ENCODE data around the gene CSK. TPM values are rescaled to one million over a fixed set of nuclear protein-coding genes. Genes with fewer than 3 reads are reported as not detected.

The CSK gene
- total and polyA plus RNA-seq, 2 experiments from 2014 or later, result 16.9 to 19.1 TPM

- Histone ChIP-seq H3K27ac (peak overlapping the region; percentile 43), H2AFZ (no peak overlapping the region), H3K36me3 (replicated peaks; ENCODE audit: insufficient read depth, low read depth) (no peaks in the 10 kb centered on the region), H3K9me2 (replicated peaks; ENCODE audit: insufficient read depth) (no peaks in the 10 kb centered on the region), H3K9me3 (ENCODE audit: low read depth) (no peaks in the 10 kb centered on the region), H3K4me2 (no peak overlapping the region), H4K20me1 (ENCODE audit: insufficient read depth, poor library complexity, severe bottlenecking) (peaks cover 17% of the 10 kb centered on the region), H3K79me2 (peaks cover 15% of the 10 kb centered on the region), H3K27me3 (no peaks in the 10 kb centered on the region), H3K4me3 (no peak overlapping the region), H3K4me1 (ENCODE audit: insufficient read depth) (no peaks in the 10 kb centered on the region)
- WGBS (ENCODE audit: low lambda C conversion rate, missing lambda C conversion rate), result 62% methylated on average over 17 of the region's 18 CpGs
- TF ChIP-seq EZH2phosphoT487 (IDR thresholded peaks at IDR 0.05; ENCODE audit: low read depth, severe bottlenecking, unreplicated experiment) (no peak), EZH2 (IDR thresholded peaks at IDR 0.05; ENCODE audit: borderline replicate concordance) (no peak)
- TF ChIP-seq, protein P1, sequence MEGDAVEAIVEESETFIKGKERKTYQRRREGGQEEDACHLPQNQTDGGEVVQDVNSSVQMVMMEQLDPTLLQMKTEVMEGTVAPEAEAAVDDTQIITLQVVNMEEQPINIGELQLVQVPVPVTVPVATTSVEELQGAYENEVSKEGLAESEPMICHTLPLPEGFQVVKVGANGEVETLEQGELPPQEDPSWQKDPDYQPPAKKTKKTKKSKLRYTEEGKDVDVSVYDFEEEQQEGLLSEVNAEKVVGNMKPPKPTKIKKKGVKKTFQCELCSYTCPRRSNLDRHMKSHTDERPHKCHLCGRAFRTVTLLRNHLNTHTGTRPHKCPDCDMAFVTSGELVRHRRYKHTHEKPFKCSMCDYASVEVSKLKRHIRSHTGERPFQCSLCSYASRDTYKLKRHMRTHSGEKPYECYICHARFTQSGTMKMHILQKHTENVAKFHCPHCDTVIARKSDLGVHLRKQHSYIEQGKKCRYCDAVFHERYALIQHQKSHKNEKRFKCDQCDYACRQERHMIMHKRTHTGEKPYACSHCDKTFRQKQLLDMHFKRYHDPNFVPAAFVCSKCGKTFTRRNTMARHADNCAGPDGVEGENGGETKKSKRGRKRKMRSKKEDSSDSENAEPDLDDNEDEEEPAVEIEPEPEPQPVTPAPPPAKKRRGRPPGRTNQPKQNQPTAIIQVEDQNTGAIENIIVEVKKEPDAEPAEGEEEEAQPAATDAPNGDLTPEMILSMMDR (IDR thresholded peaks at IDR 0.05; ENCODE audit: poor library complexity), result peak; percentile 80
- peak; percentile 77 for DNase-seq (ENCODE audit: low spot score)
Measured at GRCh38 chr15:74799856-74800558, 18.1 kb downstream of the CSK start.

GRCh38 chr15:74800559-74801094, 18.7 kb downstream of the CSK start:
- no peak overlapping the region for H3K4me2 ChIP-seq
- H3K27me3 ChIP-seq, result no peaks in the 10 kb centered on the region
- H4K20me1 ChIP-seq (ENCODE audit: insufficient read depth, poor library complexity, severe bottlenecking), result peaks cover 11% of the 10 kb centered on the region
- peaks cover 10% of the 10 kb centered on the region for H3K79me2 ChIP-seq
- DNase-seq (ENCODE audit: low spot score), result no peak
- TF ChIP-seq, protein P1 (IDR thresholded peaks at IDR 0.05; ENCODE audit: poor library complexity), result no peak
- TF ChIP-seq EZH2 (IDR thresholded peaks at IDR 0.05; ENCODE audit: borderline replicate concordance) (no peak), EZH2phosphoT487 (IDR thresholded peaks at IDR 0.05; ENCODE audit: low read depth, severe bottlenecking, unreplicated experiment) (no peak)
- no peak overlapping the region for H3K4me3 ChIP-seq
- no peaks in the 10 kb centered on the region for H3K36me3 ChIP-seq (replicated peaks; ENCODE audit: insufficient read depth, low read depth)
- H3K4me1 ChIP-seq (ENCODE audit: insufficient read depth), result no peaks in the 10 kb centered on the region
- H3K27ac ChIP-seq, result no peak overlapping the region
- H2AFZ ChIP-seq, result no peak overlapping the region
- WGBS (ENCODE audit: low lambda C conversion rate, missing lambda C conversion rate), result 95% methylated on average over 17 of the region's 20 CpGs
- no peaks in the 10 kb centered on the region for H3K9me2 ChIP-seq (replicated peaks; ENCODE audit: insufficient read depth)
- no peaks in the 10 kb centered on the region for H3K9me3 ChIP-seq (ENCODE audit: low read depth)

DNA sequence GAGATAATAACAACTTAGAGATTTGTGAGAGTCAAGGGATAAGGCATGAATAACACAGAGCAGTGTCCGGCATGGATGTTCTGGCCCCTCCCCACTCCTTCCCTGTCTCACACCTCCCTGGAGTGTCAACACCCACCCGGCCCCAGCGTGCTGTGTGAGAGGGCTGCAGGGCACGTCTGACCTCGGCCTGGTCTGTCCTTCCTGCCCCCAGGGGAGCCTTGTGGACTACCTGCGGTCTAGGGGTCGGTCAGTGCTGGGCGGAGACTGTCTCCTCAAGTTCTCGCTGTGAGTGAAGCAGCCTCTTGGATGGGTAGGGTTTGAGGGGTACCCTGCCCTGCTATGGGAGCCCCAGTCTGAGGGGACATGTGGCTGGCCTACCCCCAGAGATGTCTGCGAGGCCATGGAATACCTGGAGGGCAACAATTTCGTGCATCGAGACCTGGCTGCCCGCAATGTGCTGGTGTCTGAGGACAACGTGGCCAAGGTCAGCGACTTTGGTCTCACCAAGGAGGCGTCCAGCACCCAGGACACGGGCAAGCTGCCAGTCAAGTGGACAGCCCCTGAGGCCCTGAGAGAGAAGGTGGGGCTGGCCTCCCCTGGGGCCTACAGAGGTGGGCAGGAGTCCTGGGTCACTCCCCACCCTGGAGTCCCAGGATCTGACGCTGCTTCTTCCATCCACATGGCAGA, 19.6 kb downstream of the CSK start:
- no peaks in the 10 kb centered on the region for H3K9me2 ChIP-seq (replicated peaks; ENCODE audit: insufficient read depth)
- H3K79me2 ChIP-seq, result peaks cover 3% of the 10 kb centered on the region
- H3K4me3 ChIP-seq, result no peak overlapping the region
- H4K20me1 ChIP-seq (ENCODE audit: insufficient read depth, poor library complexity, severe bottlenecking), result peaks cover 9% of the 10 kb centered on the region
- no peak for DNase-seq (ENCODE audit: low spot score)
- H3K27ac ChIP-seq, result no peak overlapping the region
- 92% methylated on average over 18 of the region's 18 CpGs for whole genome bisulfite sequencing (ENCODE audit: low lambda C conversion rate, missing lambda C conversion rate)
- no peak overlapping the region for H2AFZ ChIP-seq
- no peaks in the 10 kb centered on the region for H3K4me1 ChIP-seq (ENCODE audit: insufficient read depth)
- H3K4me2 ChIP-seq, result no peak overlapping the region
- no peaks in the 10 kb centered on the region for H3K9me3 ChIP-seq (ENCODE audit: low read depth)
- no peaks in the 10 kb centered on the region for H3K27me3 ChIP-seq
- no peaks in the 10 kb centered on the region for H3K36me3 ChIP-seq (replicated peaks; ENCODE audit: insufficient read depth, low read depth)
- no peak for TF ChIP-seq EZH2 (IDR thresholded peaks at IDR 0.05; ENCODE audit: borderline replicate concordance)
- TF ChIP-seq EZH2phosphoT487 (IDR thresholded peaks at IDR 0.05; ENCODE audit: low read depth, severe bottlenecking, unreplicated experiment), result no peak
- TF ChIP-seq, protein P1 (IDR thresholded peaks at IDR 0.05; ENCODE audit: poor library complexity), result no peak

Data from hepatocyte (in vitro differentiated cells).